ENCODE results near the gene SLC22A3.

GRCh38 chr6:160494576-160494975 is 146.4 kb downstream of the SLC22A3 start:
- TF ChIP-seq CTCF (IDR thresholded peaks at IDR 0.05; ENCODE audit: low read depth, low read length, poor library complexity, severe bottlenecking) = no peak
- TF ChIP-seq EZH2phosphoT487 (IDR thresholded peaks at IDR 0.05; ENCODE audit: borderline replicate concordance, low read length) = no peak
